Endothelial cell of umbilical vein (primary cell): Measurements from ENCODE around the gene HBM. TPM values are rescaled to one million over a fixed set of nuclear protein-coding genes. Genes with fewer than 3 reads are reported as not detected.
A peak's percentile ranks its signal among the peaks of the same experiment; 100 is the strongest.

Source experiments
- BruUV-seq: library from RNA; stranded (reverse); fragments of 400-500 nt; replicated peaks from 2 replicates; lab custom pipeline; 2021; lab: Mats Ljungman, UMichigan
- CTCF ChIA-PET: fragments of 300-600, 350-600 bp; sonication (Branson Sonifier 250); formaldehyde crosslinking; loops from one replicate; lab custom pipeline; 2021; ENCODE audit warnings: antibody characterized with exemption, inconsistent platforms; lab: Charles Lee
- POLR2A ChIA-PET: fragments of 300-600, 350-600 bp; sonication (Branson Sonifier 250); formaldehyde crosslinking; loops from one replicate; lab custom pipeline; 2021; ENCODE audit warnings: antibody characterized with exemption, inconsistent platforms; lab: Charles Lee
- DNase-seq: peaks from one replicate; pipeline ENCODE4 v3.0.0-alpha.2; 2011; ENCODE audit warnings: low read depth, low spot score
- FAIRE-seq: peaks from 2 replicates; lab custom pipeline; 2011; peaks lifted over from hg19 to GRCh38; lab: Jason Lieb, UNC
- H2AFZ ChIP-seq: 2 replicates; pipeline ENCODE4 v1.6.0; 2012; ENCODE audit warnings: low read depth, low read length, control low read depth, inconsistent platforms
- H3K27ac ChIP-seq: 2 replicates; pipeline ENCODE4 v1.5.1; 2011; ENCODE audit warnings: low read depth, mild to moderate bottlenecking, control low read depth, low read length, moderate library complexity; ENCODE audit not compliant: insufficient read depth
- H3K27me3 ChIP-seq, 2 experiments: 2 replicates each; pipeline versions ENCODE4 v1.6.0 to v1.6.1; 2011; ENCODE audit warnings: low read length in 2 of 2, mixed read lengths in 1 of 2; ENCODE audit not compliant: control insufficient read depth in 2 of 2, insufficient read depth in 2 of 2
- H3K36me3 ChIP-seq, 2 experiments: 2 replicates in 1 of 2; 3 replicates in 1 of 2; pipeline ENCODE4 v1.5.1; 2011; ENCODE audit warnings: low read length in 2 of 2, mild to moderate bottlenecking in 1 of 2, moderate library complexity in 1 of 2; ENCODE audit not compliant: control insufficient read depth in 2 of 2, insufficient read depth in 2 of 2; ENCODE audit errors: extremely low read depth in 1 of 2
- H3K4me1 ChIP-seq: 3 replicates; pipeline ENCODE4 v1.5.1; 2011; ENCODE audit warnings: mild to moderate bottlenecking, low read length; ENCODE audit not compliant: control insufficient read depth, insufficient read depth; ENCODE audit errors: extremely low read depth
- H3K4me2 ChIP-seq: 2 replicates; pipeline ENCODE4 v1.6.1; 2011; ENCODE audit warnings: low read length, control low read depth, mixed read lengths; ENCODE audit not compliant: insufficient read depth
- H3K4me3 ChIP-seq, 3 experiments: fragments of 200-600 bp in 1 of 3; sonication (generic), shearing (Covaris generic) in 1 of 3; replicated peaks in 1 of 3; 2 replicates each; pipeline ENCODE4 v1.5.1; 2011 to 2016; ENCODE audit warnings: control low read depth in 3 of 3, low read length in 3 of 3, mild to moderate bottlenecking in 2 of 3, inconsistent platforms in 1 of 3, low read depth in 1 of 3, moderate library complexity in 1 of 3; ENCODE audit not compliant: insufficient read depth in 1 of 3
- H3K79me2 ChIP-seq: 2 replicates; pipeline ENCODE4 v1.6.0; 2012; ENCODE audit warnings: low read length, inconsistent platforms; ENCODE audit not compliant: control insufficient read depth, insufficient read depth
- H3K9ac ChIP-seq: replicated peaks from 2 replicates; pipeline ENCODE3; 2011; ENCODE audit warnings: low read length, control low read depth; ENCODE audit not compliant: insufficient read depth; ENCODE audit errors: extremely low read depth
- H3K9me1 ChIP-seq: replicated peaks from 3 replicates; pipeline ENCODE4 v1.6.0; 2011; ENCODE audit warnings: mild to moderate bottlenecking, low read length; ENCODE audit not compliant: control insufficient read depth, insufficient read depth; ENCODE audit errors: extremely low read depth
- H3K9me3 ChIP-seq: replicated peaks from 2 replicates; pipeline ENCODE4 v1.5.1; 2012; ENCODE audit warnings: low read length, inconsistent platforms; ENCODE audit not compliant: control insufficient read depth, insufficient read depth
- H4K20me1 ChIP-seq: replicated peaks from 2 replicates; pipeline ENCODE3; 2011; ENCODE audit warnings: mild to moderate bottlenecking, low read length; ENCODE audit not compliant: control insufficient read depth, insufficient read depth; ENCODE audit errors: extremely low read depth
- CTCF ChIP-seq, 2 donors: IDR thresholded peaks; 1 replicate in 1 of 2; 2 replicates in 1 of 2; pipeline ENCODE4 v1.5.1; 2011; ENCODE audit warnings: low read length in 2 of 2, mild to moderate bottlenecking in 2 of 2, moderate library complexity in 2 of 2, control low read depth in 1 of 2, inconsistent platforms in 1 of 2, low read depth in 1 of 2; ENCODE audit not compliant: insufficient read depth in 1 of 2; ENCODE audit errors: extremely low read depth in 1 of 2
- EZH2 ChIP-seq: IDR thresholded peaks from 2 replicates; pipeline ENCODE4 v1.6.1; 2012; ENCODE audit warnings: borderline replicate concordance, low read depth, mild to moderate bottlenecking, moderate library complexity, low read length, inconsistent platforms; ENCODE audit not compliant: severe bottlenecking
- FOS ChIP-seq: IDR thresholded peaks from 2 replicates; pipeline ENCODE4 v1.6.1; 2011; ENCODE audit warnings: mild to moderate bottlenecking, low read length, moderate library complexity, borderline replicate concordance; ENCODE audit not compliant: insufficient read depth
- GATA2 ChIP-seq: IDR thresholded peaks from 2 replicates; pipeline ENCODE4 v1.7.0; 2011; ENCODE audit warnings: low read depth, mild to moderate bottlenecking, moderate library complexity, mixed read lengths, low read length; ENCODE audit not compliant: insufficient read length, insufficient read depth
- JUN ChIP-seq: IDR thresholded peaks from 2 replicates; pipeline ENCODE4 v1.6.1; 2011; ENCODE audit warnings: borderline replicate concordance, low read depth; ENCODE audit not compliant: insufficient read length, insufficient read depth
- MAX ChIP-seq: IDR thresholded peaks from 2 replicates; pipeline ENCODE4 v1.6.1; 2011; ENCODE audit not compliant: insufficient read depth, insufficient read length
- MYC ChIP-seq: IDR thresholded peaks from one replicate; pipeline ENCODE4 v1.6.1; 2011; ENCODE audit warnings: mild to moderate bottlenecking, low read depth, low read length
- POLR2A ChIP-seq: IDR thresholded peaks from 2 replicates; pipeline ENCODE4 v1.6.1; 2012; ENCODE audit warnings: low read depth, mild to moderate bottlenecking, control low read depth, low read length
- POLR2AphosphoS5 ChIP-seq: IDR thresholded peaks from 2 replicates; pipeline ENCODE4 v1.6.1; 2012; ENCODE audit warnings: low read depth, mild to moderate bottlenecking, control low read depth, low read length, moderate library complexity; ENCODE audit not compliant: insufficient read depth
- dilution Hi-C: fragments of 300-500 bp; cut with MboI; formaldehyde crosslinking; loops from one replicate; pipeline ENCODE4 v1.15.0; 2019; ENCODE audit warnings: low sequenced_read_pairs; ENCODE audit not compliant: extremely low pct_ligation_motif_present
- intact Hi-C: fragments of 100-400 bp; cut with micrococcal nuclease; formaldehyde crosslinking; loops from one replicate; pipeline ENCODE4 v1.10.0; 2022
- polyA plus RNA-seq, 4 experiments: library from polyadenylated mRNA; depleted of rRNA in 3 of 4; stranded (reverse) in 3 of 4; unstranded in 1 of 4; fragments of >200 nt; gene quantifications; 2 replicates each; pipeline versions ENCODE4 v1.2.1 to v1.2.3, GENCODE V29; 2011 to 2012; ENCODE audit warnings: missing spikeins in 1 of 4
- total RNA-seq: library from RNA; stranded (reverse); gene quantifications from 2 replicates; pipeline ENCODE4 v1.2.3, GENCODE V29; 2021

HBM gene
- total and polyA plus RNA-seq, 2 donors (not counting 3 experiments of a cell fraction or from before 2014, with no cell fraction given): not detected

GRCh38 chr16:125011-125410 lies 40.8 kb upstream of the HBM start:
- no peaks in the 10 kb centered on the region for H3K4me1 ChIP-seq

More at GRCh38 chr16:125011-125410, 40.8 kb upstream of the HBM start:
- no peak overlapping the region for H3K9ac ChIP-seq
- no peaks in the 10 kb centered on the region for H3K27me3 ChIP-seq
- no TSS peak for BruUV-seq
- POLR2A ChIA-PET: no interaction called here
- peaks cover 0 to 5% of the 10 kb centered on the region in 2 experiments for H3K36me3 ChIP-seq
- DNase-seq: no peak
- H3K4me2 ChIP-seq: no peak overlapping the region
- peak; percentile 38 for FAIRE-seq
- H3K4me3 ChIP-seq: no peak overlapping the region
- dilution Hi-C loops: no loop called here
- no peak overlapping the region for H2AFZ ChIP-seq
- CTCF ChIA-PET: interaction anchor here (1.4 kb wide), 1 partner anchor 18 kb away, joined by 7 read pairs; no protein-coding TSS in a partner anchor
- intact Hi-C loops: no loop called here
- H3K27ac ChIP-seq: no peak overlapping the region
- TF ChIP-seq POLR2A: no peak
- TF ChIP-seq GATA2: no peak
- TF ChIP-seq MAX: no peak
- no peak for TF ChIP-seq MYC
- no peak for TF ChIP-seq EZH2
- no peak for TF ChIP-seq JUN
- no peak for TF ChIP-seq FOS
- no peak for TF ChIP-seq CTCF (IDR thresholded peaks at IDR 0.05; ENCODE audit: extremely low read depth in 1 of 2, insufficient read depth in 1 of 2, low read depth in 1 of 2, low read length in 2 of 2)
- no peak for TF ChIP-seq POLR2AphosphoS5
- no peaks in the 10 kb centered on the region for H3K79me2 ChIP-seq
- no peaks in the 10 kb centered on the region for H3K9me1 ChIP-seq
- H4K20me1 ChIP-seq: no peaks in the 10 kb centered on the region
- no peaks in the 10 kb centered on the region for H3K9me3 ChIP-seq
